Chondrocyte (in vitro differentiated cells): ENCODE data around the gene OCIAD1. TPM values are rescaled to one million over a fixed set of nuclear protein-coding genes. Genes with fewer than 3 reads are reported as not detected.

ENCODE experiments used
- DNase-seq: peaks from one replicate; pipeline ENCODE4 v3.0.0; 2021; ENCODE audit warnings: mixed read lengths, low spot score
- H3K27ac Mint-ChIP-seq: one replicate; pipeline ENCODE4 v1.8.0; 2021; ENCODE audit warnings: mild to moderate bottlenecking, moderate library complexity, mixed read lengths; ENCODE audit not compliant: unreplicated experiment
- H3K27me3 Mint-ChIP-seq: 2 replicates; pipeline ENCODE4 v1.8.0; 2021; ENCODE audit warnings: low read depth, mixed read lengths
- H3K36me3 Mint-ChIP-seq: 2 replicates; pipeline ENCODE4 v1.8.0; 2021; ENCODE audit warnings: low read depth, mixed read lengths
- H3K4me1 Mint-ChIP-seq: 2 replicates; pipeline ENCODE4 v1.8.0; 2021; ENCODE audit warnings: low read depth, mild to moderate bottlenecking, mixed read lengths
- H3K4me3 Mint-ChIP-seq: one replicate; pipeline ENCODE4 v1.8.0; 2021; ENCODE audit warnings: mild to moderate bottlenecking, moderate library complexity, mixed read lengths; ENCODE audit not compliant: unreplicated experiment
- H3K9me3 Mint-ChIP-seq: 2 replicates; pipeline ENCODE4 v1.8.0; 2021; ENCODE audit warnings: low read depth, mixed read lengths
- total RNA-seq: library from RNA; stranded (reverse); gene quantifications from 3 replicates; pipeline ENCODE4 v1.2.1, GENCODE V29; 2021
- TF ChIP-seq, protein P1 (sequence below): fragments of 200-600 bp; sonication (generic); IDR thresholded peaks from 2 replicates; pipeline ENCODE4 v1.5.0; 2021; ENCODE audit warnings: antibody characterized with exemption, mild to moderate bottlenecking, moderate library complexity

The OCIAD1 gene
- total RNA-seq, 1 donor from 2014 or later = 119 TPM

DNA sequence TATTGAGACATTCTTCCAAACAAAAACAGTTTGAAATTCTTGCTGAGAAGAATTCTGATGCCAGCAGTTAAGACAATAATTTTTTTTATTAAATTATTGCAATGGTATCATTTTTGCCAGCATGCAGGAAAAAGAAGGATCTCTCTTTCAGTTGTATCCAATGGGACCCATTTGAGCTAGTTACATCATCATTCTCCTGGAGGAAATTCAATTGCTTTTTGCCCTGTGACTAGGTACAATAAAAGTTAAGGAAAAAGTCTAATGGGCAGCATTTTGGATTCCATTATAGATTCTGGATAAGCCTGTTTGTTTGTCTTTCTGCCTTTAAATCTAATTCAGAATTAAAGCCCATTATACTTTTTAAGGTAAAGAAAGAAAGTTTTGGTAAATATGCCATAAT is 40.3 kb upstream of the OCIAD1 start:
- H3K27me3 Mint-ChIP-seq = no peaks in the 10 kb centered on the region
- H3K27ac Mint-ChIP-seq = no peak overlapping the region

DNA sequence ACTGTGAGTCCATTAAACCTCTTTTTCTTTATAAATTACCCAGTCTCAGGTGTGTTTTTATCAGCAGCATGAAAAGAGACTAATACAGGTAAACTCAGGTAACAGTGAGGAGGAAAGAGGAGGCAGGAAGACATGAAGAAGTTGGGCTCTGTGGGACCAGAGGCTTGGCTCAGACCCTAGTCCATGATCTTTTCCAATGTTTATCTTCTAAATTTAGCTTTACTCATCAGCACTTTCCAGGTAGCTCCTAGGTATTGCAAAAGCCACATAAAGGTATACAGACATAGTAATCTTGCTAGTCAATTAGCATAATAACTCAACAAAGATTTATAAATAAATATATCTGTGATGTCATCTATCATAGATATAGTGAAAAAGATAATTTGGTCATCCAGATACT is 39.6 kb upstream of the OCIAD1 start:
- DNase-seq = no peak
- Mint-ChIP-seq H3K9me3 (no peaks in the 10 kb centered on the region), H3K4me3 (no peak overlapping the region), H3K27me3 (no peaks in the 10 kb centered on the region), H3K36me3 (no peaks in the 10 kb centered on the region), H3K4me1 (peaks cover 13% of the 10 kb centered on the region), H3K27ac (no peak overlapping the region)
- TF ChIP-seq, protein P1, sequence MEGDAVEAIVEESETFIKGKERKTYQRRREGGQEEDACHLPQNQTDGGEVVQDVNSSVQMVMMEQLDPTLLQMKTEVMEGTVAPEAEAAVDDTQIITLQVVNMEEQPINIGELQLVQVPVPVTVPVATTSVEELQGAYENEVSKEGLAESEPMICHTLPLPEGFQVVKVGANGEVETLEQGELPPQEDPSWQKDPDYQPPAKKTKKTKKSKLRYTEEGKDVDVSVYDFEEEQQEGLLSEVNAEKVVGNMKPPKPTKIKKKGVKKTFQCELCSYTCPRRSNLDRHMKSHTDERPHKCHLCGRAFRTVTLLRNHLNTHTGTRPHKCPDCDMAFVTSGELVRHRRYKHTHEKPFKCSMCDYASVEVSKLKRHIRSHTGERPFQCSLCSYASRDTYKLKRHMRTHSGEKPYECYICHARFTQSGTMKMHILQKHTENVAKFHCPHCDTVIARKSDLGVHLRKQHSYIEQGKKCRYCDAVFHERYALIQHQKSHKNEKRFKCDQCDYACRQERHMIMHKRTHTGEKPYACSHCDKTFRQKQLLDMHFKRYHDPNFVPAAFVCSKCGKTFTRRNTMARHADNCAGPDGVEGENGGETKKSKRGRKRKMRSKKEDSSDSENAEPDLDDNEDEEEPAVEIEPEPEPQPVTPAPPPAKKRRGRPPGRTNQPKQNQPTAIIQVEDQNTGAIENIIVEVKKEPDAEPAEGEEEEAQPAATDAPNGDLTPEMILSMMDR = no peak

More for the DNA sequence above, 40.3 kb upstream of the OCIAD1 start:
- TF ChIP-seq, protein P1 = no peak
- no peak overlapping the region for H3K4me3 Mint-ChIP-seq
- DNase-seq = no peak
- no peaks in the 10 kb centered on the region for H3K9me3 Mint-ChIP-seq
- peaks cover 13% of the 10 kb centered on the region for H3K4me1 Mint-ChIP-seq
- no peaks in the 10 kb centered on the region for H3K36me3 Mint-ChIP-seq

DNA sequence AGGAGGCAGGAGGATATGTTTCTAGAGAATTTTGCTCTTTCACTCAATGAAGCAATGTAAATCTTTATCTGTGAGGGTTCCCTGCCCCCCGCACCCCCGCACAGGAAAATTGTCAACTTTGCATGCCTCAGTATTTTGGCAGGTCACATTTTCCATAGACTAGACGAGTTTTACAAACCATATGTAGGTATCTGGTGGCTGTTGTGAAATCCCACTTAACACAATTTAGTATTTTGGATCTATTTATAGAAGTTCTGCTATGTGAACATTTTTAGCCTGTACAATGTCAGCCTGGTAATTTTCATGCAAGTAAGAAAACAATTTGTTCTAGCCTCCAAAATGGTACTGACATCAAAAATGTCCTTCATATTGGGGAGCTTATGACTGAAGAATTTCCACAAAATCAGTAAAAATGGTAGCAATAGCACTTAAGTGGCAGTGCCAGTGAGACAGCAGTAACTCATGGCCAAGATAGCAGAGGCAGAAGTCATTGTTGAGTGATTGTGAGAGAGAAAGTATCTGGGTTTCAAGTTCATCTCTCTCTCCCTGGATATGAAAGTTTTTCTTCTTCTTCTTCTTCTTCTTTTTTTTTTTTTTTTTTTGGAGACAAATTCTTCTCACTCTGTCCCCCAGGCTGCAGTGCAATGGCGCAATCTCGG is 38.4 kb upstream of the OCIAD1 start:
- H3K4me1 Mint-ChIP-seq = peaks cover 13% of the 10 kb centered on the region
- no peaks in the 10 kb centered on the region for H3K36me3 Mint-ChIP-seq
- TF ChIP-seq, protein P1 = no peak
- H3K9me3 Mint-ChIP-seq = no peaks in the 10 kb centered on the region
- DNase-seq = no peak
- H3K4me3 Mint-ChIP-seq = no peak overlapping the region
- H3K27ac Mint-ChIP-seq = no peak overlapping the region
- no peaks in the 10 kb centered on the region for H3K27me3 Mint-ChIP-seq

DNA sequence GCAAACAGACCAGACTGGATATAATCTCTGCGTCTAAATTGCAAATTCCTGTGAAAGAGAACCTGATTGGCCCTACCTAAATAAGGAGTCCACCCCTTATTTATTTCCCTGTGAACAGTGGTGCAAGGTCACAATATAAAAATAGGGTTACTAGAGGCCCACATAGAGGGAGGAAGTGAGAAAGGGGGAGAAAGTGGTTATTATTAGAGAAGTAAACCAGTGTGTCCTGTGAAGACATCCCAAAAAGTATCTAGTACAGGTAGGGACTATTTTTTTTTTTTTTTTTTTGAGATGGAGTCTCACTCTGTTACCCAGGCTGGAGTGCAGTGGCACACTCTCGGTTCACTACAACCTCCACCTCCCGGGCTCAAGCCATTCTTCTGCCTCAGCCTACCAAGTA is 35.8 kb upstream of the OCIAD1 start:
- DNase-seq = no peak
- no peak overlapping the region for H3K27ac Mint-ChIP-seq
- no peaks in the 10 kb centered on the region for H3K9me3 Mint-ChIP-seq
- H3K36me3 Mint-ChIP-seq = no peaks in the 10 kb centered on the region
- TF ChIP-seq, protein P1 = no peak
- H3K4me1 Mint-ChIP-seq = peaks cover 20% of the 10 kb centered on the region
- no peaks in the 10 kb centered on the region for H3K27me3 Mint-ChIP-seq
- no peak overlapping the region for H3K4me3 Mint-ChIP-seq

DNA sequence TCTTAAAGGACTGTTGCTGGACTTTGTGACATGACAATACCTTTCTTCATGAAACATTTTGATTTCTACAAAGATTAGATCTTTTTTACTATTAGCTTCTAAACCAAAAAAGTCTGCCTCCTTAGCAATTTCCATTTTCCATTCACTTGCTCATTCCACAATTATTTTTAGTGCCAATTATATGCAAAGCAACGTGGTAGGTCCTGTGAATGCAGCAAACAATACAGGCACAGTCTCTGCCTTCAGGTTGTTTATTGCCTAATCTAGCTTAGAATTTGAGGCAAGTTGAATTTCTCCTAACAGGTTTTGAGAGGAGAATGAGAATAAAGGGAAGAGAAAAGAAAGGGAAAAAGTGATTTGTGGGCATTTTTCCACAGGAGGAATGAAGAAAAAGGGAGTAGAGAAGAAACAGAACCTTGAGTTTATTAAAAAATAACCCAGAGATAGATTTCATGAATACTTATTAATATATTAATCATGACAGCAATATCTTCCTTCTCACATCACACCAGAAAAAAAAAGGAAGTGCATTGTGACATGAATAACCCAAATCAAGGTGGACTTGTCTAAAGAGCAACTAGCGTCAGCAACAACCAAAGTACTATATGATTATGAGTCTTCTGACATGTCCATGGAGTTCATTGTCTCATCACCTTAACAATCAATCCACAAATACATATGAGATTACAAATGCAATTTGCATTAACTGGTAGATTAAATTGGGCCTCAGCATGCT is 34.5 kb upstream of the OCIAD1 start:
- no peak for DNase-seq
- H3K4me3 Mint-ChIP-seq = no peak overlapping the region
- no peaks in the 10 kb centered on the region for H3K27me3 Mint-ChIP-seq
- TF ChIP-seq, protein P1 = no peak
- no peaks in the 10 kb centered on the region for H3K36me3 Mint-ChIP-seq
- peaks cover 19% of the 10 kb centered on the region for H3K4me1 Mint-ChIP-seq
- H3K27ac Mint-ChIP-seq = no peak overlapping the region
- no peaks in the 10 kb centered on the region for H3K9me3 Mint-ChIP-seq
